Measurements from ENCODE around the gene IRF2.

IRF2 gene

GRCh38 chr4:184428787-184429186 is 45.6 kb downstream of the IRF2 start:
- DNase-seq (ENCODE audit: low read depth): no peak

DNA sequence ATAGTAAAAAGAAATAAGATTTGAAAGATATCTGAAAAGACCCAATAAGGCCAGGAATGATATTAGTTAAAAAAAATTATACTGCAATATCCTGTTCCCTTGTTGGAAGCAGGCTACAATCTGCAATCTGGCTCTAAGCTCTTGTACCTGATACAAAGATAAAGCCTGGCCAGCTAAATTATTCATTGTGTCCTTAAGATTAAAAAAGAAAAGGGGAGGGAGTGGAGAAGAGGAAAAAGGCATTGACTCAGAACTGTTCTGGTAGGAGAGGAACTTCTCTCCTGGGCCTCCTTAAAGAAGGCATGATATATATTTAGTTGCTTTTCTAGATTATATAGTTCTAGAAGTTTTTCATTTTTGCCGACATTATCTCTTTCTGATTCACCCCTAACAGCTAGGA is 46.7 kb downstream of the IRF2 start:
- no peak for DNase-seq (ENCODE audit: low read depth)

DNA sequence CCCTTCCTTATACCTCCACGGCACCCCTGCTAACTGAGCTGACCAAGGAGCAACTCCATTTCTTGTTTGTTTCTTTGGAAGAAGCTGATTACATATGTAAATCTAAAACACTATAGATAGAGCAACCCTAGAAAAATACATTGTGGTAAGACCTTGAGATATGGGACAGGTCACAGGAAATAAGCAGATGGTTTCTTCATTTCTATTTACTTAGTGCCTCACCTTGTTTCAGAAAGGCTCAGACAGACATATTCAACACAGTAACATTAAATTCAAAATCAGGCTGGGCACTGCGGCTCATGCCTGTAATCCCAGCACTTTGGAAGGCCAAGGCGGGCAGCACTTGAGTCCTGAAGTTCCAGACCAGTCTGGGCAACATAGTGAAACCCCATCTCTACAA is 47.3 kb downstream of the IRF2 start:
- DNase-seq (ENCODE audit: low read depth): no peak

DNA sequence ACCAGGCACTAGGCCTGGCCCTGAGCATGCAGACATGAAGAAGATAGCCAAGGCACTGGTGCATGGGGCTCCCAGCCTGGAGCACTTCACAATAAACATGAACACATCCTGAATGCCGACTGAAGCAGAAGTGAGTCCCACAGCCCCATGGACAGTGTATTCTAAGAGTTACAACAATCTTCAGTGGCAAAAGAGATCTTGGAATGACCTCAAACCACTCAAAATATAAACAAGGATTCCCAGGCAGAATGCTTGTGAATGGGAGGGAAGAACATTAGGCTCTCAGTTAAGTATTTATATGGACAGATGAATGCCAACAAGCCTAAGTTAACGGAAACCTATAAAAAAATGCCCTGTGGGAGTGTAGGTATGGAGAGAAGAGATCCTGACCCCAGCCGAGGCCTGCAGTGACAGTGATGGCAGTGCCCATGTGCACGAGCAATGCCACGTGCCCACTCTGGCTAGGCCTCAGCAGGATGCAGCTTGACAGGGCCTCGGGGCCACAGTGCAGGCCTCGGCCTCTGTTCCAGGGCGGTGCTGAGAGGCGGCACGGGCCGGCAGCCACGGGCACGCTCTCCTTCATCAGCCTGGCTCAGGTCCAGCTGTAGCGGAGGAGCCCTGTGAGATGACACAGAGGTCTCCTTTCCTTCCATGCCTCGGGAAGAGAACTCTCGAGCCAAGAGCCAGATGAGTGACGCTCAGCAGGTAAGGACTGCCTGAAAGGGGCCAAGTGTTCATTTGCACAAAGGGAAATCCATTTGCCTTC is 49.2 kb downstream of the IRF2 start:
- no peak for DNase-seq (ENCODE audit: low read depth)

DNA sequence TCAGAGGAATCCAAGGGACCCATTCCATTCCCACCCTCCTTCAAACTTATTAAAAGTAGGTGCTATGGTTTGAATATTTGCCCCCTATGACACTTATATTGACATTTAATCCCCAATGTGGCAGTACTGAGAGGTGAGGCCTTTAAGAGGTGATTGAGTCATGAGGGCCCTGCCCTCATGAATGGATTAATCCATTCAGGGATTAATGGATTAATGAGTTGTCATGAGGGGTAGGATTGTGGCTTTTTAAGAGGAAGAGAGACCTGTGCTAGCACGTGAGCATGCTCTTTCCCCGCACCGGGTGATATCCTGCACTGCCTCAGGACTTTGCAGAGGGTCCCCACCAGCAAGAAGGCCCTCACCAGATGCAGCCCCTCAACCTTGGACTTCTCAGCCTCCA is 50.1 kb downstream of the IRF2 start:
- DNase-seq (ENCODE audit: low read depth): no peak

DNA sequence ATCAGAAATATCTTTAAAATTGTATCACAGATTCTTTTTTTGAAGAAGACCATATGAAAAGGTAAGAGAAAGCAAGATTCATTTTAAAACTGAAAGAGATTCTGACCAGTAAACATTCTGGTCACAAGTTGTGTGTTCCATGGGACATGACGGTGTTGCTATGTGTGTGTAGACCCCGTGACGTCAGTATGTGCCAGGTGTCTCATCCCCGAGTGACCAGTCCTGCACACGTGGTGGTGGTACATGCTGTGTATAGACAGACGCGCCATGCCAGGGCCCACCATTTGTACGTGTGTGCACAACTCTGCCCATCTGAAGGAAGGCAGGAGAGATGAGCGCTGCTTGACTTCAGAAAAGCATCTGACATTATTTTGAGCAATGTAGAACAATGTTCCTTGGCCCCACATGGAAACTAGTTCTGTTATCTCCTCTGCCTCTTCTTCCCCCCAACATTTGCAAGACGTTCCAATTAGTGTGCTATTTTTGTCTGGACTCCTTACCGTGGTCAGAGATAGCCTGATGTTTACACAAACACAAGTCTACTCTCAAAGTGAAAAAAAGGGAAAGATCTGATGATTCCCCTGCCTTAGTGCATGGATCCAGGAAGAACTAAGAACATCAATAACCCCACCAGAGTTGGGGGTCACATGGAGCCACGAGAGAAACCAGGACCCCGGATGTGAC is 51.2 kb downstream of the IRF2 start:
- no peak for DNase-seq (ENCODE audit: low read depth)

DNA sequence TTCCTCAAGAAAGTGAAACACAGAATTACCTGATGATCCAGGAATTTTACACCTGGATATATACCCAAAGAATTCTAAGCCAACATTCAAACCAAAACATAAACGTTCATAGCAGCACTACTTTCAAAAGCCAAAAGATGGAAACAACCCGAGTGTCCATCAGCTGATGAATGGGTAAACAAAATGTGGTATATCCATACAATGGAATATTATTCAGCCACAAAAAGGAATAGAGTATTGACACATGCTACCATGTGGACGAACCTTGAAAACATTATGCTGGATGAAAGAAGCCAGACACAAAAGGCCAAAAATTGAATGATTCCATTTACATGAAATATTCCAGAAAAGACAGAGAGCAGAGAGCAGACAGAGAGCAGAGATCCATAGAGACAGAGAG is 52.0 kb downstream of the IRF2 start:
- DNase-seq (ENCODE audit: low read depth): no peak

DNA sequence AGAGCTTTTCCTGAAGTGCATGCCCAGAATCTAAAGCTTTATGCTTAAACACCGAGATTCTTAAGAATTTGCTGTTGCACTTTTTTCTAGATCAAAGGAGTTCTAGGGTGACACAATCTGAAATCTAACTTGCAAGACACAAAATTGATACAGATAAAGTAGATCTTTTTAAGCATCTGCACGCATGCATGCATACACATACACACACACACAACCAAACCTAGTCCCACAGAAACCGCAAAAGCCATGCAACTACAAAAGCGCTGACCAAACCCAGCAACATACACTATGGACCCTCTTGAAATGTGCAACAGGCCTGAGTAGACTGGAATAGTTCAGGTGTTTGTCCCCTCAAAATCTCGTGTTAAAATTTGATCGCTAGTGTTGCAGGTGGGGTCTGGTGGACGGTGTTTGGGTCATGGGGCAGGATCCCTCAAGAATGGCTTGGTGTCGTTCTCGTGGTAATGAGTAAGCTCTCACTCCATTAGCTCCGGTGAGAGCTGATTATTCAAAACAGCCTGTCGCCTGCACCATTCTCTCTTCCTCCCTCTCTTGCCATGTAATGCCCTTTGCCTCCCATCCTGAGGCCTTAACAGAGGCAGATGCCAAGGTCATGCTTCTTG is 52.7 kb downstream of the IRF2 start:
- DNase-seq (ENCODE audit: low read depth): no peak

DNA sequence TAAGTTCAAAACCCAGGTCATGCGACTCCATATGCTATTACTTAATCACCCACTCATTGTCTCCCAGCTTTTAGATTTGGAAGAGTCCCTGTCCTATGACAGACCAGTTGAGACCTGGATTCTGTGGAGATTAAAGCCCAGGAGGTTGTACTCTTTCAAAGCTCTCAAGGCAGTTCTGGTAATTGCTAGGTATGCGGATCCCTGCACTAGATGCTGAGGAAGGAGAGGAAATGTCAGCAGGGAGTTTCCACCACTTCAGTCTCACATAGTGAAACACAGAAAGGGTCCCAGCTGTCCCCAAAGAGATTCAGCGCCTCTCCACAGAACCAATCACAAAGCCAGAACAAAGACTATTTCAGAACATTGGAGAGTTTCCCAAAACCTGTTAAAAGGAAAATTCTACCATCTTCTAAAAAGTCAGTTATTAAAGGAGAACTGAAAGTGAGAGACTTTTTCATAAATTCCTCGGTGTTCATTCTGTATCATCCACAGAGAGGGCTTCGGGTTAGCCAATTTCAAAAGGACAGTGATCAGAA is 53.4 kb downstream of the IRF2 start:
- no peak for DNase-seq (ENCODE audit: low read depth)

- no peak for DNase-seq (ENCODE audit: low read depth)
These were observed 53.9 kb downstream of the IRF2 start for GRCh38 chr4:184420402-184420801.

DNA sequence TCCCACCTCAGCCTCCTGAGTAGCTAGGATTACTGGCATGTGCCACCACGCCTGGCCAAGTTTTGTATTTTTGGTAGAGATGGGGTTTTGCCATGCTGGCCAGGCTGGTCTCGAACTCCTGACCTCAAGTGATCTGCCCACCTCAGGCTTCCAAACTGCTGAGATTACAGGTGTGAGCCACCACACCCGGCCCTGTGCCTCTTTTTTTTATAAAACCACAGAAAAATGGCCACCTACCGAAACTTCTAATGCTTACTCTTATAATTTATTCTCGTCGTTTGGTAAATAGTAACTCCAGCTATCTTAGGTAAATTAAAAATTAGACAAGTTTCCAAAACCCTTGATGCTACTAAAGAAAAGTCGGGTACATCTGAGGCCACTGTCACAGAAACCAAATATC is 54.4 kb downstream of the IRF2 start:
- DNase-seq (ENCODE audit: low read depth): no peak

DNA sequence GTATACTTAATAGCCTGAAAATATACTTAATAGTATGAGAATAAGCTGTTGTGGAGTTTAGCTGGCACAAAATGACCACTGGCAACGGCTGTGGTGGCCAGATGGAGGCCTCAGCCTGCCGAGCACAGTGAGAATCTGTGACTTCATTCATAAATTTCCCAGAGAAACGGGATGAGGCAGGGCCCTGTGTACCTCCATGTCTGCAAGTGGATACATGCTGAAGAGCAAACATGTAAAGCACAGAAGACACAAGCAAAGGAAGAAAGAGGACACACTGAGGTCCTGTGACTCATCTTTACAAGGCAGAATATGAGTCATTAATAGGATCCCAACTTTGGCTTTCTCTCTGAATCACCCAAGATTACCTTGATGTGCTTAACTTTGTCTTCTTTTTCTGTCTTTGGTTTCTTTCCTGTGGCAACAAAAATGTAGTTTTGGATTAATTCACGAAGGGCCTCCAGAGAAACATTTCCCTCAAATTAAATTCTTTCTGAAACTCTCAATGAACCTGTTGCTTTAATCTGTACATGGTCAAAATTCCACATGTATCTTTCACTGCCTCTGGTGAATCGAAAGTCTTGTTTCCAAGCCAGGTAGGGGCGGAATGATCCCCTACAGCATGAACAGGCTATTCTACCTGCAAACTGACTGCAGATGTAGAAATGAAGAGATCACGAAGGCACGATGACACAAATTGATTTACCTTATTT is 56.4 kb downstream of the IRF2 start:
- DNase-seq (ENCODE audit: low read depth): peak; percentile 66

DNA sequence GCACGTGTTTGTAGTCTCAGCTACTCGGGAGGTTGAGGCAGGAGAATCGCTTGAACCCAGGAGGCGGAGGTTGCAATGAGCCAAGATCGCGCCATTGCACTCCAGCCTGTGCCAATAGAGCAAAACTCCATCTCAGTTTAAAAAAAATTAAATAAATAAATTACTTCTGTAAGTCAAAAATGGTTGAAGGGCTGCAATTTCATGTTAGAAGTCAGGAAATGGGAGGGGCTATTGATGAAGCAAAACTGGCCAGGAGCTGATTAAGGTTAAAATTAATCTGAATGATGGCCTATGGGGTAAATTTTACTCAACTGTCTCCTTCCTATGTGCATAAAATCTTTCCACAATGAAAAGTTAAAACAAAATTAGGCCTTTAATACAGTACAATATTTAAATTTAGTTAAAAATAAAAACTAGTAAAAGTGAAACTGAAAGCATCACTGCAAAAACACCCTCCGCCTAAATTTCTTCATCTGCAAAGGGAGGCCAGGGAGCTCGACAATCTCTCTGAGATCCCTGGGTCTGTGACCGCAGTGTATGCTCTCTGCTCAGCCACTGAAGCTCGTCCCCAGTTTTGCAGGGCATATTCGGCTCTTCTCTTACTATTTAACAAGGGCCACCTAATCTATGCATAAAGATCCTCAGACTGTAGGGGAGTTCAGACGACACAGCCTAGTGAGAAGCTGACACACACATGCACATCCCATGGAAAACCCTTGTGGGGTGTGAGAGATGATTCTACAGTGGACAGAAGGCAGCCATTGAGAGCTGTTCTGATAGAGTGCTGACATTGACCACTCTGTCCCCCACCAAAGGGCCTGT is 57.2 kb downstream of the IRF2 start:
- no peak for DNase-seq (ENCODE audit: low read depth)

GRCh38 chr4:184415071-184415470 is 59.3 kb downstream of the IRF2 start:
- DNase-seq (ENCODE audit: low read depth): no peak

DNA sequence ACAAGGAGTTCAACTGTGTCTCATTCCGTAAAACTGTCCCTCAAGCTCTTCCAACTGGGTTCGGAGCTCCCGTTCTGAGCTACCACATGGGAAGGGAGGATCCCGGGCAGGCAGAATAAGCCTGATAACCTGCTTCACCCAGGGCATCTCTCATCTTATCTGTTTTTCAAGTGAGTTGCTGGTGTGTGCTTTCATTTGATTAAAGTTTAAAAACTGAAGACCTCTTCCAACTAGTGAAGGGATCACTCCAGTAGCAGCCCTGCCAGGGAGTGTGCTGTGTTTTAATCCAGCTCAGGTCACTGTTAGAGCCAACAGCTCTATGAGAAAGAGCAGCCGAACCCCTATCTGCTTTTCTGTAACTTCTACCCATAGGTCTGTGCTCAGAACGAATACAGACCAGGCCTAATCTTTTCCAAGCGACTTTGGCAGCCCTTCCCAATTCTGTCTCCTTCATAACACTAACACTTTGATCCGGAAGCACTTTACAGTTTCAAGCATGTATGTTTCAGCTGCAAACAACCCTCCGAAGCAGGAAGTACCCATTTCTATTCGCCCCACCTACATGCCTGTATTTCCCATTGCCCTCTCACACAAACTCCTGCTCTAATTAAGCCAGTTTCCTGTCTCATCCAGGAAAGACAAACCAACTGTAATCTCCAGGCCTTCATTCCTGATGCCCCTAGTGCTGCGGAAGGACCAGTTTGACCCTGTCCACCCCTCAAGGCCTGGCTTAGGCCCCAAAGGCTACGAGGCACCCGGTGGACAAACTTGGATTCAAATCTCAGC is 60.9 kb downstream of the IRF2 start:
- no peak for DNase-seq (ENCODE audit: low read depth)

- DNase-seq (ENCODE audit: low read depth): no peak
These were observed 63.6 kb downstream of the IRF2 start for GRCh38 chr4:184410748-184411147.

DNA sequence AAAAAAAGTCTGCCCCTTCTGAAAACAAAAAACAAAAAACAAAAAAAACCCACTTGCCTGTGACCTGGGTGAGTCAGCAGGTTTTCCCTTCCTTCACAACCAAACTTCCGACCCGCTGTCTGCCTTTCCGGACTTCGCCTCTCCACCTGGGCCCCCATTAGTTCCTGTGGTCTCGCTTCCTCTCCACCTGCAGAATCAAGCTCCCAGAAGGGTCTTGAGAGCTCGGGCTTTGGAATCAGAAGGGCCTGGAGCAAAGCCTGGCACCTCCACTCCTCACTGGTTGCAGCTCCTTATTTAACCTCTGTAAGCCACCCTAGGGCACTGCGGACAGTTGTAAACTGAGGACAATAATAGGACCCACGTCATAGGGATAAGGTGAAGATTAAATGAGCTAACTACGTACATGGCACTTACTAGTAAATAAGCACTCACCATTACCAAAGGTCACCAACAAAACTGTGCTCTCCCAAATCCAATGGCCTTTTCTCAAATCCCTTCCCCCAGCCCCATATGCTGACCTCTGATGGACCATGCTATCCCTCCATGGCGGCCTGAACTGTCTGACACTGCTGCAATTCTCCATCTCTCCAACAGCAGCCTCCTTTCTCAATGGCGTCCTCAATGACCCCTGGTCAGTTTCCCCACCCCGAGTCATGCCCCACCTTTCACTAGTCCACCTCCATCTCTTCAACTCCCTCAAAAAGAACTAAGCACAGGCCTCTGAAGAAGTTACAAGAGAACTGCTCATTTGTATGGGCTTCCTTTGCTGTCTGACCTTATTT is 64.2 kb downstream of the IRF2 start:
- no peak for DNase-seq (ENCODE audit: low read depth)

- no peak for DNase-seq (ENCODE audit: low read depth)
These were observed 64.8 kb downstream of the IRF2 start for GRCh38 chr4:184409502-184409901.

- DNase-seq (ENCODE audit: low read depth): no peak
These were observed 65.7 kb downstream of the IRF2 start for GRCh38 chr4:184408684-184409081.

Measured in HS-5 (cell line).